ENCODE results near the gene PPIC.

DNA sequence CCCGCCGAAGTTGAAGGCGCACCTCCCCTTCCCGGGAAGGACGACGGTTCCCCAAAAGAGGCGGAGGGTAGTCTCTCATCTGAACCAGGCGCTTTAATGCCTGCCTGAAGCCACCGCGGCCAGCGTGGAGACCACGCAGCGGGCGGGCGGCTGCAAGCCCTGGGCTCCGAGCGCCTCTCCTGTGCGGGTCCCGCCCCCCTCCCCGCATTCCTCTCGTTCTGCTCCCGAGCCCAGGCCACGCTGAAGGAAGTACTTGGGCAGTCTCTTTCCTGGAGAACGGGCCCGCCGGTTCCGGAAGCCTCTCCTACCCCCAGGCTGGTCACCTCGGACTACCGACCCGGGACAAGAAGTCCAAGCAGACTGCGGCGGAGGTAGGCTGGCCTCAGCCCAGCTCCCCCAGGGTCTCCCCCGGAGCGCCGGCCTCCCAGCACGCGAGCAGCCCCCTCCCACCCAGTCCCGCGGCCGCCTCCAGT is 571 bp downstream of the PPIC start:
- TF ChIP-seq, protein P1, sequence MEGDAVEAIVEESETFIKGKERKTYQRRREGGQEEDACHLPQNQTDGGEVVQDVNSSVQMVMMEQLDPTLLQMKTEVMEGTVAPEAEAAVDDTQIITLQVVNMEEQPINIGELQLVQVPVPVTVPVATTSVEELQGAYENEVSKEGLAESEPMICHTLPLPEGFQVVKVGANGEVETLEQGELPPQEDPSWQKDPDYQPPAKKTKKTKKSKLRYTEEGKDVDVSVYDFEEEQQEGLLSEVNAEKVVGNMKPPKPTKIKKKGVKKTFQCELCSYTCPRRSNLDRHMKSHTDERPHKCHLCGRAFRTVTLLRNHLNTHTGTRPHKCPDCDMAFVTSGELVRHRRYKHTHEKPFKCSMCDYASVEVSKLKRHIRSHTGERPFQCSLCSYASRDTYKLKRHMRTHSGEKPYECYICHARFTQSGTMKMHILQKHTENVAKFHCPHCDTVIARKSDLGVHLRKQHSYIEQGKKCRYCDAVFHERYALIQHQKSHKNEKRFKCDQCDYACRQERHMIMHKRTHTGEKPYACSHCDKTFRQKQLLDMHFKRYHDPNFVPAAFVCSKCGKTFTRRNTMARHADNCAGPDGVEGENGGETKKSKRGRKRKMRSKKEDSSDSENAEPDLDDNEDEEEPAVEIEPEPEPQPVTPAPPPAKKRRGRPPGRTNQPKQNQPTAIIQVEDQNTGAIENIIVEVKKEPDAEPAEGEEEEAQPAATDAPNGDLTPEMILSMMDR (IDR thresholded peaks at IDR 0.05), result no peak
- no peak for TF ChIP-seq EZH2 (IDR thresholded peaks at IDR 0.05; ENCODE audit: borderline replicate concordance, insufficient read depth, low read depth, low read length, poor library complexity, severe bottlenecking)
